ENCODE results near the gene GRPEL2.

DNA sequence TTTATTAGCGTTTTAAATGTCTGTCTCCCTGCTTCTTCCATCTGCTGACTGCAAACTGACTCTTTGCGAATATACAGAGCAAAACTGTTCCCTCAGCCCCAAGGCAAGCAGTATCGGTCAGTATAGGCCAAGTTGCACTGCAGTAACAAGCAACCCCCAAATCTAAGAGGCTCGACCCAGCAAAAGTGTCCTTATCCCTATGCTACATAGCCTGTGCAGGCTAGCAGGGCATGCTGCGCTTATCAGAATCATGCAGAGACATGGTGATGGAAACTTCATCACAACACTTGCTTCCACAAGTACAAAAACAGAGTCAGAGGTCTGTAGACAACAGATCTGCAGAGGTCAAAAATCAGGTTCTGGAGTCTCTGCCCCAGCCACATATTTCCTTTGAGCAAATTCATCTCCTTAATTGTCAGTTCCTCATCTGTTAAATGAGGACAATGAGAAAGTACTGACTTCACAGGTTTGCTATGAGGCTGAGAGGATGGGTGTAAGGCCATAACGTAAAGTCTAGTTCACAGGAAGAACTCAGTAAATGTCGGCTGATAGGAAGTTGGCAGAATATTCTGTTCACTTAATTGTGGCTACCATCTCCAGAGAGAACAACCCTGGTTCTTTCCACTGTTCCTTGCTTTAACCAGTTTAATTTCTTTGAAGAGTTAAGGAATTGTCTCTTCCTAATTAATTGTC, 43.3 kb downstream of the GRPEL2 start:
- TF ChIP-seq, protein P1, sequence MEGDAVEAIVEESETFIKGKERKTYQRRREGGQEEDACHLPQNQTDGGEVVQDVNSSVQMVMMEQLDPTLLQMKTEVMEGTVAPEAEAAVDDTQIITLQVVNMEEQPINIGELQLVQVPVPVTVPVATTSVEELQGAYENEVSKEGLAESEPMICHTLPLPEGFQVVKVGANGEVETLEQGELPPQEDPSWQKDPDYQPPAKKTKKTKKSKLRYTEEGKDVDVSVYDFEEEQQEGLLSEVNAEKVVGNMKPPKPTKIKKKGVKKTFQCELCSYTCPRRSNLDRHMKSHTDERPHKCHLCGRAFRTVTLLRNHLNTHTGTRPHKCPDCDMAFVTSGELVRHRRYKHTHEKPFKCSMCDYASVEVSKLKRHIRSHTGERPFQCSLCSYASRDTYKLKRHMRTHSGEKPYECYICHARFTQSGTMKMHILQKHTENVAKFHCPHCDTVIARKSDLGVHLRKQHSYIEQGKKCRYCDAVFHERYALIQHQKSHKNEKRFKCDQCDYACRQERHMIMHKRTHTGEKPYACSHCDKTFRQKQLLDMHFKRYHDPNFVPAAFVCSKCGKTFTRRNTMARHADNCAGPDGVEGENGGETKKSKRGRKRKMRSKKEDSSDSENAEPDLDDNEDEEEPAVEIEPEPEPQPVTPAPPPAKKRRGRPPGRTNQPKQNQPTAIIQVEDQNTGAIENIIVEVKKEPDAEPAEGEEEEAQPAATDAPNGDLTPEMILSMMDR (IDR thresholded peaks at IDR 0.05 in 8 of 11, conservative IDR thresholded peaks at IDR 0.05 in 3 of 11), result no peak
- TF ChIP-seq POLR2AphosphoS5 (IDR thresholded peaks at IDR 0.05), result no peak

Measured in spleen (tissue), 7 donors.